ENCODE data around the gene SHKBP1. TPM values are rescaled to one million over a fixed set of nuclear protein-coding genes. Genes with fewer than 3 reads are reported as not detected.

SHKBP1 gene
- total and polyA plus RNA-seq, 2 of the 4 experiments (the other 2 are of a cell fraction) = 15.6 to 94.0 TPM

GRCh38 chr19:40581531-40581930 is 4.9 kb downstream of the SHKBP1 start:
- CTCF ChIA-PET = no interaction called here
- dilution Hi-C loops (cut with HindIII; ENCODE audit: low sequenced_read_pairs, unreplicated experiment) = no loop called here

More at GRCh38 chr19:40581531-40581930, 4.9 kb downstream of the SHKBP1 start:
- Histone ChIP-seq H3K56ac (ENCODE audit: extremely low read depth, insufficient read depth, low read length) (no peak overlapping the region), H3K79me1 (ENCODE audit: low read depth in 1 of 2, low read length in 2 of 2) (peaks cover 5 to 19% of the 10 kb centered on the region in 2 experiments; a peak in 2 of 4 replicates), H2AK9ac (replicated peaks; ENCODE audit: low read depth, low read length, poor library complexity) (no peak overlapping the region), H3K9me3 (ENCODE audit: control insufficient read depth, insufficient read depth, low read length) (no peaks in the 10 kb centered on the region), H2AK5ac (ENCODE audit: low read depth, low read length) (no peak overlapping the region), H3K4ac (ENCODE audit: low read depth, low read length) (no peak overlapping the region), H2AFZ (replicated peaks; ENCODE audit: low read length, poor library complexity) (no peak overlapping the region), H4K20me1 (ENCODE audit: insufficient read depth, low read length) (no peaks in the 10 kb centered on the region; the same call in 1 of the 2 replicates), H3K9me1 (ENCODE audit: insufficient read depth, low read length) (peaks cover 8% of the 10 kb centered on the region; the same call in 1 of the 2 replicates), H3K4me1 (ENCODE audit: control insufficient read depth, insufficient read depth, low read length) (peaks cover 2% of the 10 kb centered on the region), H4K8ac (ENCODE audit: low read depth in 2 of 2, low read length in 2 of 2) (no peak overlapping the region), H2BK5ac (ENCODE audit: low read depth, low read length, poor library complexity, severe bottlenecking) (no peak overlapping the region), H3K36me3 (ENCODE audit: control insufficient read depth, insufficient read depth, low read length) (peaks cover 41% of the 10 kb centered on the region), H3K9ac (ENCODE audit: low read depth, low read length) (no peak overlapping the region), H2BK15ac (ENCODE audit: low read depth, low read length) (no peak overlapping the region), H3K14ac (replicated peaks; ENCODE audit: low read depth, low read length) (no peak overlapping the region), H4K5ac (ENCODE audit: low read depth, low read length) (no peak overlapping the region), H3K27me3 (ENCODE audit: control insufficient read depth, insufficient read depth, low read length) (no peaks in the 10 kb centered on the region), H3K27ac (ENCODE audit: insufficient read depth, low read length) (no peak overlapping the region), H4K91ac (ENCODE audit: insufficient read depth, low read depth, low read length) (no peak overlapping the region), H2BK120ac (ENCODE audit: low read depth, low read length) (no peak overlapping the region), H2BK20ac (ENCODE audit: low read depth, low read length) (no peak overlapping the region), H3K23ac (ENCODE audit: low read depth, low read length) (no peak overlapping the region), H3K18ac (ENCODE audit: low read depth, low read length) (no peak overlapping the region), H3K4me2 (ENCODE audit: low read depth, low read length) (no peak overlapping the region), H3K4me3 (ENCODE audit: insufficient read depth, low read depth, low read length) (no peak overlapping the region)
- POLR2A ChIA-PET (ENCODE audit: unreplicated experiment) = no interaction called here
- ATAC-seq (ENCODE audit: low read depth) (no peak), DNase-seq (no peak)
- intact Hi-C loops (cut with micrococcal nuclease) (no loop called here), in situ Hi-C loops (cut with MboI; ENCODE audit: low sequenced_read_pairs) (no loop called here)
- TF ChIP-seq MAFK (IDR thresholded peaks at IDR 0.05; ENCODE audit: low read depth, low read length) = no peak
- no peak for TF ChIP-seq MXI1 (IDR thresholded peaks at IDR 0.05; ENCODE audit: borderline replicate concordance, low read depth, low read length)
- TF ChIP-seq SMC3 (IDR thresholded peaks at IDR 0.05; ENCODE audit: low read depth, low read length) = no peak
- TF ChIP-seq RAD21 (IDR thresholded peaks at IDR 0.05; ENCODE audit: low read length) = no peak
- TF ChIP-seq RFX5 (IDR thresholded peaks at IDR 0.05; ENCODE audit: low read depth, low read length) = no peak
- TF ChIP-seq BHLHE40 (IDR thresholded peaks at IDR 0.05; ENCODE audit: low read depth, low read length) = no peak
- TF ChIP-seq ELK1 (IDR thresholded peaks at IDR 0.05; ENCODE audit: borderline replicate concordance, low read depth, low read length) = no peak
- no TSS peak for BruUV-seq (replicated peaks)
- 100% methylated on average over 2 of the region's 5 CpGs; no CpG with 5 or more reads in 1 of the 2 experiments for WGBS, 2 experiments (ENCODE audit: extremely low coverage in 2 of 2, insufficient read length in 1 of 2)

Measured in IMR-90 (cell line).